HG03354 (cell line): ENCODE measurements around the gene LRRC18.

Experiments
- ATAC-seq: cut with Tn5 transposase; IDR thresholded peaks from one replicate; pipeline ENCODE4 v1.9.1; 2021; ENCODE audit warnings: mild to moderate bottlenecking; ENCODE audit not compliant: unreplicated experiment, poor library complexity, severe bottlenecking

LRRC18 gene

GRCh38 chr10:48926764-48927540, 12.7 kb downstream of the LRRC18 start:
- no peak for ATAC-seq

- no peak for ATAC-seq
These were observed 13.4 kb downstream of the LRRC18 start for GRCh38 chr10:48926255-48926654.

- no peak for ATAC-seq
These were observed 14.7 kb downstream of the LRRC18 start for GRCh38 chr10:48924988-48925387.

- ATAC-seq: no peak
These were observed 15.9 kb downstream of the LRRC18 start for GRCh38 chr10:48923748-48924147.

- ATAC-seq: no peak
These were observed 26.0 kb downstream of the LRRC18 start for GRCh38 chr10:48913674-48914073.

- ATAC-seq: no peak
These were observed 29.1 kb downstream of the LRRC18 start for GRCh38 chr10:48910548-48910947.

- no peak for ATAC-seq
These were observed 31.9 kb downstream of the LRRC18 start for GRCh38 chr10:48907730-48908129.

GRCh38 chr10:48906841-48907240, 32.8 kb downstream of the LRRC18 start:
- no peak for ATAC-seq

GRCh38 chr10:48905311-48905710, 34.3 kb downstream of the LRRC18 start:
- ATAC-seq: no peak

GRCh38 chr10:48904861-48905260, 34.8 kb downstream of the LRRC18 start:
- ATAC-seq: no peak

- ATAC-seq: no peak
These were observed 36.5 kb downstream of the LRRC18 start for GRCh38 chr10:48903151-48903550.

GRCh38 chr10:48902096-48902495, 37.5 kb downstream of the LRRC18 start:
- no peak for ATAC-seq

GRCh38 chr10:48901319-48901718, 38.3 kb downstream of the LRRC18 start:
- no peak for ATAC-seq

- ATAC-seq: no peak
These were observed 39.3 kb downstream of the LRRC18 start for GRCh38 chr10:48900371-48900801.

- ATAC-seq: no peak
These were observed 39.9 kb downstream of the LRRC18 start for GRCh38 chr10:48899781-48900180.

GRCh38 chr10:48898426-48898825, 41.2 kb downstream of the LRRC18 start:
- ATAC-seq: no peak

- ATAC-seq: no peak
These were observed 42.2 kb downstream of the LRRC18 start for GRCh38 chr10:48897441-48897790.

GRCh38 chr10:48896756-48897440, 42.7 kb downstream of the LRRC18 start:
- ATAC-seq: no peak

GRCh38 chr10:48895803-48896195, 43.8 kb downstream of the LRRC18 start:
- ATAC-seq: no peak

- no peak for ATAC-seq
These were observed 44.5 kb downstream of the LRRC18 start for GRCh38 chr10:48894911-48895802.
